ENCODE data around the gene FAM83B.

- no peak for TF ChIP-seq CTCF (IDR thresholded peaks at IDR 0.05)
- no peak for TF ChIP-seq ZFX (IDR thresholded peaks at IDR 0.05; ENCODE audit: borderline replicate concordance)
These were observed 29.3 kb upstream of the FAM83B start for GRCh38 chr6:54817236-54817635.

Measured in 22Rv1 (cell line).